NCI-H2196 treated with DMSO at 0.1 percent for 48 hours (cell line): ENCODE results near the gene ZNF581.

Experiments used
- DNase-seq: peaks from one replicate; lab custom pipeline; 2025; ENCODE audit not compliant: unreplicated experiment; lab: John Stamatoyannopoulos, UW

The ZNF581 gene

DNA sequence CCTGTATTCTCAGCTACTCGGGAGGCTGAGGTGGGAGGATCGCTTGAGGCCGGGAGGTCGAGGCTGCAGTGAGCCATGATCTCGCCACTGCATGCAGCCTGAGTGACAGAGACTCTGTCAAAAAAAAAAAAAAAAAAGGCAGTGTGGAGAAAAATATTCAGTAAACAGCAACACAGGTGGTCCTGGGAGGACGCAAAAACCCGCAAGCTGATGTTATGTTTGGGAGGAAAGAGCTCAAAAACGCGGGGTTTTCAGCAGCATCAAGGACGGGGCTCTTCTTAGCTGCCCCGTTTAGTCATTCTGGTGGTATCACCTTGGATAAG, 18.5 kb upstream of the ZNF581 start:
- no peak for DNase-seq

DNA sequence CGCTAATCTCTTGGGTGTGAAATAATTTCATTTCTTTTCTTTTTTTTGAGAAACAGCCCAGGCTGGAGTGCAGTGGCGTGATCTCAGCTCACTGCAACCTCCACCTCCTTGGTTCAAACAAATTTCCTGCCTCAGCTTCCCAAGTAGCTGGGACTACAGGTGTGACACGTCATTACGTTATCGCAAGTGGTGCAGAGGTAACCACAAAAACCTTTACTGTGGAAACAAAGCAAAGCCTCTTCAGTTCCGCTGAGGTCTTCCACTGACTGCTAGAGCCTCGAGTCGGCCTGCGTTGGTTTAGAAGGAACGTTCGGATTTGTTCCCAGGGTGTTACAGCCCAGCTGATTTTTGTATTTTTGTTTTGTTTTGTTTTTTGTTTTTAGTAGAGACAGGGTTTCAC, 17.1 kb upstream of the ZNF581 start:
- no peak for DNase-seq

- DNase-seq, result peak; percentile 80
Measured at GRCh38 chr19:55632463-55632834, 11.0 kb upstream of the ZNF581 start.

DNA sequence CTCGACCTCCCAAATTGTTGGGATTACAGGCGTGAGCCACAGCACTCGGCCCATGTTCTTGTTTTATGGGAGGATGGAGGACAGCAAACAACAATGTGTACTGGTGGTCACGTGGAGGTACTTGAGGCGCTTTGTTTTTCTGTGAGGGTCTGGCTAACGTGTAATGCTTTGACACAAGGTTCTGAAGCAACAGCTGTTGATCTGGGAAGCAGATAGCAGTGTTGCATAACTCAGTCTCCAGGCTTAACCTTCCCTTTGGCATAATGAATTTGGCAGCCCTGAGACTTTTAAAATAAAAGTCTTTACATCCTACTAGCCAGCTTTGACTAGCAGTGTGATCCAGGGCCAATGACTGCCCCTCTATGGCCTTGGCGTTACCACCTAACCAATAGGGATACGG, 9.6 kb upstream of the ZNF581 start:
- DNase-seq, result no peak

DNA sequence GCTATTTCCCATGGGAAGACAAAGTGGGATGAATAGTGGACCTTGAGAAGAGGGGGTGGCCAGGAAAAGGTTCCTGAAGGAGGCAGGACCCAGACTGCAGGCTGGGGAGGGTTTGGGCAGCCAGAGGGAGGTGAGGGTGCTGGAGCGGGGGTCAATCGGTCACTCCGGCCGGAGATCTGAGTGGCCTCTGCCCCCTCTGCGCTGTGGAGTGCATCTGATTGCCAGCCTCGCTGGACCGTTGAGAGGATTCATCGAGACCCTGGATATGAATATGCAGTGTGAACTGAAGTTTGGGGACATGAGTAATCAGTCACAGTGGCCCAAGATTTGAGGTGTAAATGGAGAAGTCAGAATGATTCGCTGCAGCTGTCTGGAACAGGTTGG, 8.1 kb upstream of the ZNF581 start:
- no peak for DNase-seq

GRCh38 chr19:55635856-55636440, 7.5 kb upstream of the ZNF581 start:
- DNase-seq, result no peak

- DNase-seq, result no peak
Measured at GRCh38 chr19:55636723-55637122, 6.7 kb upstream of the ZNF581 start.

GRCh38 chr19:55637534-55637933, 5.9 kb upstream of the ZNF581 start:
- no peak for DNase-seq

- no peak for DNase-seq
Measured at GRCh38 chr19:55638864-55639359, 4.5 kb upstream of the ZNF581 start.

DNA sequence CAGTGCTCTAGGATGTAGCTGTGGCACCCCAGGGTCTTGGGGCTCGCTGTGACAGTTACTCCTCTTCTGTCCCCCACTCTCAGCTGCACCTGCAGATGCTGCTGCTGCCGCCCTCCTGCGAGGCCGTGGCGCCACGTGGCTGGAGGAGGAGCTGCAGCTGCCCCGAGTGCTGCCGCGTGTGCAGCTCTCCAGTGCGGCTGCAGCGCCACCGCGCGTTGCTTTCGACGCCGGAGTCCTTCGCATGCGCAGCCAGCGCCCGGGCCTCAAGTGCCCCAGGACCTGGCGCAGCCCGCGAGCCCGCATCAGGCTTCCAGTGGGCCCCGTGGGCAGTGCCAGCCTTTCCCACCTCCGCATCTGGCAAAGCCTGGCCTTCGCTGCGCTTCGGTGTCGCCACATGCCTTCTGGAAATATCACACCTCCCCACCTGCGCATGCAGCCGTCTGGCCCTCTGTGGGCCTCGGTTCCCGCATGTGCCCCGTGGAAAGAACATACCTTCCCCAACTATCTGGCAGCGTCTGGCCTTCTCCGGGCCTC, 3.3 kb upstream of the ZNF581 start:
- peak; percentile 78 for DNase-seq

GRCh38 chr19:55640577-55641425, 2.6 kb upstream of the ZNF581 start, which contains the start of gene ZNF580:
ZNF580 (plus strand) TSS chr19:55641002; CDS start chr19:55642509, 1,507 bp downstream.
- DNase-seq, result peak; percentile 40

- no peak for DNase-seq
Measured at GRCh38 chr19:55641426-55642152, 1.9 kb upstream of the ZNF581 start.

GRCh38 chr19:55642153-55643002, 1.1 kb upstream of the ZNF581 start:
- no peak for DNase-seq

DNA sequence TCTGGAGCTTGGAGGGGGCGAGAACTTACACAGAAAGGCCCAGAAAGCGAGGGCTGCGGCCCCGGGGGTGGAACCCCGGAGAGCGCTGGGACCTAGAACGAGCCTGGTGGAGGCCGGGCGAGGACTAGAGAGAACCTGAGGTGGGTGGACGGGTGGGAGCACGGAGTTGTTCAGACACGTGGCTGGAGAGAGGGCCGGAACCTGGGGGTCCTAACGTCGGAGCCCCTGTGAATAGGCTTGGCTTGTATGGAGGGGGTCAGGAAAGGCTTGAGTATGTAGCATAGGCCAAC, 383 bp downstream of the ZNF581 start:
- DNase-seq, result no peak

DNA sequence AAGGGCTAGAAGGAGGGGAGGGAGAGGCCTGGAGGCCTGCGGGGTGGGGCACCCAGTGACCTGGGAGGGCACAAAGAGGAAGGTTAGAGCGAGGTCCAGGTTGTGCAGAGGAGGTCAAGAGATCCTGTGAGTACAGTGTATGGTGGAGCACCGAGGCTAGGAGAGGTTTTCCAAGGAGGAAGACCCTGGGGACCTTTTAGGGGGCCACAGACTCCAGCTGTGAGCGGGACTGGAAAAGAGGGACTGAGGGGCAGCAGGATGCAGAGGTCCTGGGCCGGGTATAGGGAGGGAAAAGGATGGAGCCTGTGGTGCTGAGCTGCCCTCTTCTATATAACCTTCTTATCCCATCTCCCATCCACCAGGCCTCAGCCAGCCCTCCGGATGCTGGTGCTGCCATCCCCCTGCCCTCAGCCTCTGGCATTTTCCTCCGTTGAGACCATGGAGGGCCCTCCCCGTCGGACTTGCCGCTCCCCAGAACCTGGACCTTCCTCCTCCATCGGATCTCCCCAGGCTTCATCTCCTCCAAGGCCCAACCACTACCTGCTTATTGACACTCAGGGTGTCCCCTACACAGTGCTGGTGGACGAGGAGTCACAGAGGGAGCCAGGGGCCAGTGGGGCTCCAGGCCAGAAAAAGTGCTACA, 863 bp downstream of the ZNF581 start:
- DNase-seq, result no peak

- DNase-seq, result no peak
Measured at GRCh38 chr19:55644842-55645511, 1.5 kb downstream of the ZNF581 start.

DNA sequence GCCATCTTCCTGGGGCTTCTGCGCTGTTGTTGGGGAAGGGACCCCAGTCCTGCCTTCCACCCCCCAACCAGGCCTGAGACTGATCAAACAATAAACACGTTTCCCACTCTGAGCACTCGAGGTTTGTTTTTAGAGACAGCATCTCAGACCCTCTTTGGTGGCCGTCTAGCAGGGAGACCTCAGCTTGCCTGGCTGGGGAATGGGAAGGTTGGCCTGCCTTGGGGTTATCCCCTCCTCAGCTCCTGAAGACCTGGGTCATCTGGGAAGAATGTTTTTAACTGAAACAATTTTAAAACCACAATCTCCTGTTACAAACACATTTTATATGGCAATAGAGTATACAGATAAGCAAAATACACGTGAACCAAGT, 2.0 kb downstream of the ZNF581 start:
- DNase-seq, result no peak

GRCh38 chr19:55646889-55647731, 3.7 kb downstream of the ZNF581 start:
- no peak for DNase-seq
